NCI-H2081 (cell line): Measurements from ENCODE around the gene CEACAM16.
"Not testable (repeated sequence)": the region's sequence is repeated elsewhere in the genome, so short reads cannot be mapped to it uniquely, and the experiment has no call there.

ENCODE experiments used
- DNase-seq, 2 experiments: peaks; one replicate each; lab custom pipeline; 2025; lab: John Stamatoyannopoulos, UW

Gene CEACAM16

DNA sequence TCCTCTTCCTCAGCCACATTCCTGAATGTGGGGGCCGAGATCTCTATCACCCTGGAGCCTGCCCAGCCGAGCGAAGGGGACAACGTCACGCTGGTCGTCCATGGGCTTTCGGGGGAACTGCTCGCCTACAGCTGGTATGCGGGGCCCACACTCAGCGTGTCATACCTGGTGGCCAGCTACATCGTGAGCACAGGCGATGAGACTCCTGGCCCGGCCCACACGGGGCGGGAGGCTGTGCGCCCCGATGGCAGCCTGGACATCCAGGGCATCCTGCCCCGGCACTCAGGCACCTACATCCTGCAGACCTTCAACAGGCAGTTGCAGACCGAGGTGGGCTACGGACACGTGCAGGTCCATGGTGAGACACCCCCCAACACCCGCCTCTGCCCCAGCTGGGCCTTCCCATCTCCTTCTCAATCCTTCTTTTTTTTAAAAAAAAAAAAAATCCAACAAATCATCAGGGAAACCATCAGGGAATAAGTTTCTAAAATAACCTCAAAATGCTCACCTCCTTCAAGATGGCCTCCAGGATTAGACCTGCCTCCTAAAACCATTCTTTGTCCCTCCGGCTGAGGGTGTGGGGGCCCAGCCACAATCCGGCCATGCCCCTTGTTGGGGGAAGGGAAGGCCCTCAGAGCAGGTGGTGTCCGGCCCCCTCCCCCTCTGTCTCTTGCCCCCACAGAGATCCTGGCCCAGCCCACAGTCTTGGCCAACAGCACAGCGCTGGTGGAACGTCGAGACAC, 4.6 kb downstream of the CEACAM16 start:
- no peak for DNase-seq

GRCh38 chr19:44704982-44705381, 6.0 kb downstream of the CEACAM16 start:
- DNase-seq = no peak

- no peak for DNase-seq
Measured at GRCh38 chr19:44705502-44706010, 6.6 kb downstream of the CEACAM16 start.

- no peak for DNase-seq
Measured at GRCh38 chr19:44706506-44707236, 7.7 kb downstream of the CEACAM16 start.

- no peak for DNase-seq
Measured at GRCh38 chr19:44707794-44708193, 8.8 kb downstream of the CEACAM16 start.

DNA sequence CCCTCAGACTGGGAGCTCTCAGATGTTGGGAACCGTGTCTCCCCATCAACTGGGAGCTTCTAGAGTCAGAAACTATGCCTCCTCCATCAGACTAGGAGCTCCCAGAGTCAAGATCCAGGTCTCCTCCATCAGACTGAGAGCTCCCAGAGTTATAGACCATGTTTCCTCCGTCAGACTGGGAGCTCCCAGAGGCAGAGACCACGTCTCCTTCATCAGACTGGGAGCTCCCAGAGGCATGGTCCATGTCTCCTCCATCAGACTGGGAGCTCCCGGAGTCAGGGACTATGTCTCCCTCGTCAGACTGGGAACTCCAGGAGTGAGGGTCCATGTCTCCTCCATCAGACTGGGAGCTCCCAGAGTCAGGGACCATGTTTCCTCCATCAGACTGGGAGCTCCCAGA, 10.0 kb downstream of the CEACAM16 start:
- DNase-seq = no peak

GRCh38 chr19:44709434-44710266, 10.7 kb downstream of the CEACAM16 start:
- DNase-seq = not testable (repeated sequence)

DNA sequence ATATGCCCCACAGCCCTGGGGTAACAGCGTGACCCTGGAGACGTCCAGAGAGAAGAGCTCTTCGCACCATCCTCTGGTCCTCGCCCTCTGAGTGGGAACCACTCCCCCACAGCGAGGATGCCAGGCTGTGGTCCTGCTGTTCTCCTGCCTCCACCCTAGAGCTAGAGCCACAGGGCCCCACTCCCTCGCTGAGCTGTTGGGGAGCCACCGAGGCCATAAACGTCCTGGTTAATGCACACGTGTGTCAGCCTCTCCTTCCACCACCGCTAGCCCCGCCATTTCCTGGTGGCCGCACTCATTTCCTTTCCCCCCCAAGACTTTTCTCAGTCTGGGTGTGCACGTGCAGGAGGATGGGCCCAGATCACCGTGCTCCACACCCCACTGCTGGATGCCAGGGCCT, 11.5 kb downstream of the CEACAM16 start:
- no peak for DNase-seq

DNA sequence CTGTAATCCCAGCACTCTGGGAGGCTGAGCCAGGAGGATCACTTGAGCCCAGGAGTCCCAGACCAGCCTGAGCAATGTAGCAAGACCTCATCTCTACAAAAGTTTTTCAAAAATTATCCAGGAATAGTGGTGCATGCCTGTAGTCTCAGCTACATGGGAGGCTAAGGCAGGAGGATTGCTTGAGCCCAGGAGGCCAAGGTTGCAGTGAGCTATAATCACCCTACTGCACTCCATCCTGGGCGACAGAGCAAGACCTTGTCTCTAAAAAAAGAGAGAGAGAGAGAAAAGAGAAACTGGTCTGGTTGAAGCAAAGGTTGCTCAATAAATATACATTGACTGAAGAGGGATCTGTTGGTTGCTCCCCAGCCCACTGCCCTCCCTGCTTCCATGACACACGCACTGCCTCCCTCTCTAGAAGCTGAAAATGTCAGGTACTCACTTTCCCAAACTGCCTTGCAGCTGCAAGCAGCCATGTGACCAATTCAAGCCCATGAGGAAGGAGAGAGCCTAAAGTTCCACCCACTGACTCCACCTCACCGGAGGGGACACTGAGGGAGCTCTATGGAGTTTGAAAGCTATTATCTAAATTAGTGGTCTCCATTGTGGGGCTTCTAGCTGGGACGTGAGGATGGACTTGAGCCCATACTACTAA, 14.0 kb downstream of the CEACAM16 start:
- no peak for DNase-seq

DNA sequence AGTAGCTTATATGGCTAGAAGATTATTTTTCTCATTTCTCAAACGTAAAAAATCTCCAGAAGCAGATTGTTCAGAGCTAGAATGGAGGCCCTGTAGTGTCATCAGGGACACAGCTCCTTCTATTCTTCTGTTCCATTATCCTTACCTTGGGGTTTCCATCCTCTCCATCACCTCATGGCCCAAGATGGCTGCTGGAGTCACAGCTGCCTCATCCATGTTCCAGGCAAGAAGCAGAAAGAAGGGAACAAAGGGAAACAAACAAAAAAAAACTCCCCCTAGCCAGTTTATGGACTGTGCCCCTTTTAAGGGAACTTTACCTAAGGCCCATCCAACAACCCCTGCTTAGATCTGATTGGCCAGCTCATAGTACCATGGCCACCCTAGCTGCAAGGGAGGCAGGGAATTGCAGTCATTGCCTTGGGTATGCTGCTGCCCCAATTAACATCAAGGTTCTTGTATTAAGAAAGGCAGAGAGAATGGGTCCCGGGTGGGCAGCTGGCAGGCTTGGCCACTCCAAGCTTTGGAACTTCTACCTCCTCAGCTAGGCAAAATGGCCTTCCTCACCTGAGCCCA, 15.7 kb downstream of the CEACAM16 start:
- DNase-seq = no peak

DNA sequence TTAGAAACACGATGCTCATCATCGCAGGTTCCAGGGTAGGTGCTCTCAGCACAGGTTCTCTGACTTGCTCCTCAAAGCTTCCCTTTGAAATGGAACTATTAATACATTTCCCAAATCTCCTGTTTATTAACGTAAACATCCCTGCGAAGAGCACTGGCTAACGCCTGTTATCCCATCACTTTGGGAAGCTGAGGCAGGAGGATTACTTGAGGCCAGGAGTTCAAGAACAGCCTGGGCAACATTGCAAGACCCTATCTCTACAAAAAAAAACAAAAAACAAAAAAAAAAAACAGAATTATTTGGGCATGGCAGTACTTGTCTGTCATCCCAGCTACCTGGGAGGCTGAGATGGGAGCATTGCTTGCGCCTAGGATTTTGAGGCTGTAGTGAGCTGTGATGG, 18.7 kb downstream of the CEACAM16 start:
- DNase-seq = no peak

GRCh38 chr19:44718441-44719261, 19.7 kb downstream of the CEACAM16 start:
- DNase-seq = no peak

DNA sequence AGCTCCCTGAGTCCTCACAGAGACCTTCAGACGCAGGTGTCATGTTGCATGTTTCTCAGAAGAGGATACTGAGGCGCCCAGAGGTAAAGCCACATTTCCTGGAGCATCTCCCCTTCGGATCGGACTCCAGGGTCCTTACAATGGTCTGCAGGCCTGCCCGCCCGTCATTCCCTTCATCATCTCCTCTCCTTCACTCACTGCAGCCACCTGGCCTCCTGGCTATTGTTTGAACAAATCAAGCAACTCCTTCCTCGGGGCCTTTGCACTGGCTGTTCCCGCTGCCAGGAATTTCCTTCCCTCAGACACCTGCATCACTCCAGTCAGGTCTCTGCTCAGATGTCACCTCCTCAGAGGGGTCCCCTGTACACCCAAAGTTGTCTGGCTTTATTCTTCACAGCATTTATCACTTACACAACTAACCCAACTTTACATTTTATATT, 20.3 kb downstream of the CEACAM16 start:
- DNase-seq = no peak

GRCh38 chr19:44720396-44720795, 21.4 kb downstream of the CEACAM16 start:
- not testable (repeated sequence) for DNase-seq

DNA sequence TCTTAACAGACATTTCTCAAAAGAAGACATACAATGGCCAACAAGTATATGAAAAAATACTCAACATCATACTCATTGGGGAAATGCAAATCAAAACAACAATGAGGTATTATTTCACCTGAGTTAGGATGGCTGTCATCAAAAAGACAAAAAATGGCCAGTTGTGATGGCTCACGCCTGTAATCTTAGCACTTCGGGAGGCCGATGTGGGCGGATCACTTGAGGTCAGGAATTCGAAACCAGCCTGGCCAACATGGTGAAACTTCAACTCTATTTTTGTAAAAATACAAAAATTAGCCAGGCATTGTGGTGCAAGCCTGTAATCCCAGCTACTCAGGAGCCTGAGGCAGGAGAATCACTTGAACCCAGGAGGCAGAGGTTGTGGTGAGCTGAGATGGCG, 22.0 kb downstream of the CEACAM16 start:
- DNase-seq = no peak

DNA sequence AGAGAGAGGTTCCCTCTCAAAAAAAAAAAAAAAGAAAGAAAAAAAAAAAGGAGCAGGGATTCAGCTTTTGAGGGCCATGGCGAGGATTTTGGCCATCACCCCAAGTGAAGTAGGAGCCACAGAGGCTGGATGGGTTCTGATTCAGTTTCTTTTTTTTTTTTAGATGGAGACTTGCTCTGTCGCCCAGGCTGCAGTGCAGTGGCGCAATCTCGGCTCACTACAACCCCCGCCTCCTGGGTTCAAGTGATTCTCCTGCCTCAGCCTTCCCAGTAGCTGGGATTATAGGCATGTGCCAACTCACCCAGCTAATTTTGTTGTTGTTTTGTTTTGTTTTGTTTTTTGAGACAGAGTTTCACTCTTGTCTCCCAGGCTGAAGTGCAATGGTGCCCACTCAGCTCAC, 22.4 kb downstream of the CEACAM16 start:
- not testable (repeated sequence) for DNase-seq

DNA sequence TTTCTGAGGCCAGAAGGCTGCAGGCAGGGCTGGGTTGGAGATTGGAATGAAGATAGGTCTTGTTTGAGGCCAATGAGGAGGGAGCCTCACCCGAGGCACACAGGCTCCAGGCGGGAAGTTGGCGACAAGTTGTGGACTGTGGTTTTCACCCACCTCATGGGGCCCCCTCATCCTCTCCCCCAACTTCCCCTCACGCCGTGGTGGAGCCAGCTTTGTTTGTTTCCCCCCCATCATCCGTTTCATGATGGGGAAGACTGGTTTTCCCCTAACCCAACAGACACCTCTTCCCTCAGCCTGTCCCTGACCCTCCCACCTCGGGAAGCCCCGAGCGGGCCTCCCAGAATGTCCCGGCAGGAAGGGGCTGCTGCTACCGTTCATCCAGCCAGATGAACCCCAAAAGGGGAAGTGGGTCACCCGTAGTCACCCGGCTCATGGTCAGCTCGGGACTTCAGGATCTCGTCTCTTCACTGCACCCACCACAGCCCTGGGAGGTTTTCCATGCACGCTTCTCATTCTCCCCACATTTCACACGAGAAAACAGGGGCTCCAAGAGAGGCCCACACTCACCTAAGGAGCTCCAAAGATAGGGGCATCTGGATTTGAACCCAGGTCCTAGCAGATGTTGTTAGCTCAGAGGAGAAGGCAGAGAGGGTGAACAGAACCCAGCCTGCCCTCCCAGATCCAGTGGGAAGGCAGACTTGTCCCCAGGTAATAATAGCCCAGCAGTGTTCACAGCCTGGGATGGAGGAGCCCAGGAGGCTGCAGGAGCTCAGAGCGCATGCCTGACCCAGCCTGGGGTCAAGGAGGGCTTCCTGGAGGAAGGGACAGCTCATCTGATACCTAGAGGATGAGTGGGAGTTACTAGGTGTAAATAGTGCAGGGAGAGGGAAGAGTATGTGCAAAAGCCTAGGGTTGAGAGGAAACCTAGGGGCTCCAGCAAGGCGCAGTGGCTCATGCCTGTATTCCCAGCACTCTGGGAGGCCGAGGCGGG, 23.5 kb downstream of the CEACAM16 start:
- DNase-seq = no peak

DNA sequence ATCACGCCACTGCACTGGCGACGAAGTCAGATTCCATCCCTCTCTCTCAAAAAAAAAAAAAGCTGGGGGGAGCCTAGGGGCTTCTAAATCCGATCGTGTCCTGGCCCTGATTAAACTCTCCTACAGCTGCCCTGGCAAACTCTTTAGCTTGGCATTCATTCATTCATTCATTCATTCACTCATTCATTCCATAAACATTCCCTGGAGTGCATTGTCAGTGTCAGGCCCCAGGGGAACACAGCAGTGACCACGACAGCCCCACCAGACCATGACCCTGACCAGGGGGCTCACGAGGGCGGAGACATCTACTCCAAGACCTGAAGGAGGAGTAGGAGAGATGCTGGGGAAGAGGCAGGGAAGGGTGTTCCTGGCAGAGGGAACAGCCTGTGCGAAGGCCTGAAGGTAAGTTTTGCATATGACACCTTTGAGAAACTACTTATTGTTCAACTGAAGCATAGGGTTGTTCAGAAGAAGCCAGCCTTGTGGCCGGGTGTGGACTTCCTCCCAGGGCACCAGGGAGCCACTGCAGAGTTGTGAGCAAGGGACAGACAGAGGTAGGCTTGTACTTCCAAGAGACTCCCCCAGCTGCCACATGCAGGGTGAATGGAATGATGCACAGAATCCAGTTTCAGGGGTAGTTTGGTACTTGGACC, 24.5 kb downstream of the CEACAM16 start:
- DNase-seq = no peak

- peak; percentile 34 to 55 for DNase-seq
Measured at GRCh38 chr19:44723952-44724319, 25.0 kb downstream of the CEACAM16 start.
